Neural crest cell (in vitro differentiated cells): ENCODE results near the gene ACAD11. TPM values are rescaled to one million over a fixed set of nuclear protein-coding genes. Genes with fewer than 3 reads are reported as not detected.
"Not testable (repeated sequence)": the region's sequence is repeated elsewhere in the genome, so short reads cannot be mapped to it uniquely, and the experiment has no call there.

ENCODE experiments used
- DNase-seq: peaks from one replicate; pipeline ENCODE4 v3.0.0; 2021; ENCODE audit warnings: low read depth, mixed read lengths, low spot score
- H3K27ac Mint-ChIP-seq: one replicate; pipeline ENCODE4 v1.8.0; 2021; ENCODE audit warnings: mild to moderate bottlenecking, mixed read lengths; ENCODE audit not compliant: unreplicated experiment
- H3K27me3 Mint-ChIP-seq: 2 replicates; pipeline ENCODE4 v1.8.0; 2021; ENCODE audit warnings: low read depth, mild to moderate bottlenecking, mixed read lengths
- H3K36me3 Mint-ChIP-seq: 2 replicates; pipeline ENCODE4 v1.8.0; 2021; ENCODE audit warnings: low read depth, mild to moderate bottlenecking, mixed read lengths
- H3K4me1 Mint-ChIP-seq: 2 replicates; pipeline ENCODE4 v1.8.0; 2021; ENCODE audit warnings: mixed read lengths
- H3K4me3 Mint-ChIP-seq: one replicate; pipeline ENCODE4 v1.8.0; 2021; ENCODE audit warnings: mild to moderate bottlenecking, mixed read lengths
- H3K9me3 Mint-ChIP-seq: 2 replicates; pipeline ENCODE4 v1.8.0; 2021; ENCODE audit warnings: mixed read lengths
- CTCF ChIP-seq: fragments of 200-600 bp; sonication (generic); conservative IDR thresholded peaks from 2 replicates; pipeline ENCODE4 v1.5.0; 2021; ENCODE audit warnings: antibody characterized with exemption, mild to moderate bottlenecking
- total RNA-seq: library from RNA; stranded (reverse); gene quantifications from 2 replicates; pipeline ENCODE4 v1.2.1, GENCODE V29; 2021

ACAD11 gene
- total RNA-seq, 1 donor from 2014 or later = 16.7 TPM

DNA sequence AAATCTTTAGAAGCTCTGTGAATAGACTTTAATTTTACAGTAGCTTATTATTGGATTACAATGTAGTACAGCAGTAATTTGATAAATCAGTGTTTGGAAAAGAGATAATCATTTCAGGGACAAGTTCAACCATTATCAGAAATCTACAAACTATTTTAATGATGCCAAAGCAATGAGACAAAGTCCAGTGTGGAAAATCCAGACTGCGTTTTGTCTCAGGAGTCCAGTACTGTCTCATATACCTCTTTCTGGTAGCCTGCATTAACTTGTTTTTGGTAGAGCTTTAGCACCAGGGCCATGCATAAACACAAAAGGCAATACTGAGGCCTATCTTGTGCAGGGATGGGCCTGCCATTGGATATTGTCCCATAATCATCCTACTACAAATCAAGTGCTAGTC is 42.8 kb downstream of the ACAD11 start:
- DNase-seq = no peak
- Mint-ChIP-seq H3K9me3 (peaks cover 12% of the 10 kb centered on the region), H3K27ac (no peak overlapping the region), H3K4me1 (no peaks in the 10 kb centered on the region), H3K36me3 (peaks cover 33% of the 10 kb centered on the region), H3K4me3 (no peak overlapping the region), H3K27me3 (no peaks in the 10 kb centered on the region)
- no peak for TF ChIP-seq CTCF

DNA sequence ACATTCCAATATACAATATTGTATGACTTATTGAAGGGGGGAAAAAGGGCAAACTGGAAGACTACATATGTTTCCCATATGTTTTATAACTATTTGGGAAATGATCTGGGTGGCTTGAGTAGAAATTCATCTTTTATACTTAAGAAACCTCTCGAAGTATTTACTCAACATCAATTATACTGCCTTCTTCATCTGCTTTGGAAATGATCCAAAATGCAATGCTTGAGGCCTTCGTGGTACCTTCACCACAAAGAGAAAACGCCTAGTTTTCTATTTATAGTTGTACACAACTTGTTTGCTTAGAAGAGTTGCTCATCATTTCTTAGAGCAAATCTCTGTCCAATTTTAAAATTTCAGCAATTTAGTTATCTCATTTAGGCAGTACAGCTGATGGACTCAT is 43.7 kb downstream of the ACAD11 start:
- TF ChIP-seq CTCF = no peak
- Mint-ChIP-seq H3K27ac (no peak overlapping the region), H3K36me3 (peaks cover 37% of the 10 kb centered on the region), H3K27me3 (no peaks in the 10 kb centered on the region), H3K4me3 (no peak overlapping the region), H3K4me1 (no peaks in the 10 kb centered on the region), H3K9me3 (peaks cover 12% of the 10 kb centered on the region)
- no peak for DNase-seq

DNA sequence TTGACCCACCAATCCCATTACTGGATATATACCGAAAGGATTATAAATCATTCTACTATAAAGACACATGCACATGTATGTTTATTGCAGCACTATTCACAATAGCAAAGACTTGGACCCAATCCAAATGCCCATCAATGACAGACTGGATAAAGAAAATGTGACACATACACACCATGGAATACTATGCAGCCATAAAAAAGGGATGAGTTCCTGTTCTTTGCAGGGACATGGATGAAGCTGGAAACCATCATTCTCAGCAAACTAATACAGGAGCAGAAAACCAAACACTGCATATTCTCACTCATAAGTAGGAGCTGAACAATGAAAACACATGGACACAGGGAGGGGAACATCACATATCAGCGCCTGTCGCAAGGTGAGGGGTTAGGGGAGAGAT is 44.3 kb downstream of the ACAD11 start:
- Mint-ChIP-seq H3K9me3 (peaks cover 12% of the 10 kb centered on the region), H3K36me3 (peaks cover 37% of the 10 kb centered on the region)
- not testable (repeated sequence) for H3K4me1 Mint-ChIP-seq, H3K4me3 Mint-ChIP-seq, DNase-seq, H3K27me3 Mint-ChIP-seq, H3K27ac Mint-ChIP-seq

GRCh38 chr3:132606620-132607019 is 53.0 kb downstream of the ACAD11 start:
- not testable (repeated sequence) for H3K4me1 Mint-ChIP-seq, H3K27ac Mint-ChIP-seq, DNase-seq, H3K4me3 Mint-ChIP-seq, H3K27me3 Mint-ChIP-seq, H3K9me3 Mint-ChIP-seq
- peaks cover 43% of the 10 kb centered on the region for H3K36me3 Mint-ChIP-seq

DNA sequence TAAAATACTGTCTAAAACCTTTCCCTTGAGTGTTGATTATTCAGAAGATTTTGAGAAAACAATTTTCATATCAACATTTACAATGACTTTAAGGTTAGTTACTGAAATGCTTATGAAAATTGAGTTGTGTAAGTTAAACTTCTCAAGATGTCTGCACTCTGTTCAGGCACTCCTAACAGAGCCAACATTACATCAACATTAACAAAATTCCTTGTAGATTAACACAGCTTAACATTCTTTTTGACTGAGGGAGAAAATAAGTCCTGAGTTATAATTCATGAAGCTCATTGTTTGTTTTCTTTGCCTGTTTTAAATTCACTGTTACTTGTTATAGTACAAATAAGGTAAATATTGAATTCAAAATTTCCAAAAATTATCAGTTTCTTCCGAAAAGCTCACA is 53.5 kb downstream of the ACAD11 start:
- peaks cover 9% of the 10 kb centered on the region for H3K4me1 Mint-ChIP-seq
- no peak overlapping the region for H3K4me3 Mint-ChIP-seq
- no peaks in the 10 kb centered on the region for H3K27me3 Mint-ChIP-seq
- no peak for DNase-seq
- TF ChIP-seq CTCF = no peak
- peaks cover 39% of the 10 kb centered on the region for H3K36me3 Mint-ChIP-seq
- peaks cover 7% of the 10 kb centered on the region for H3K9me3 Mint-ChIP-seq
- no peak overlapping the region for H3K27ac Mint-ChIP-seq

DNA sequence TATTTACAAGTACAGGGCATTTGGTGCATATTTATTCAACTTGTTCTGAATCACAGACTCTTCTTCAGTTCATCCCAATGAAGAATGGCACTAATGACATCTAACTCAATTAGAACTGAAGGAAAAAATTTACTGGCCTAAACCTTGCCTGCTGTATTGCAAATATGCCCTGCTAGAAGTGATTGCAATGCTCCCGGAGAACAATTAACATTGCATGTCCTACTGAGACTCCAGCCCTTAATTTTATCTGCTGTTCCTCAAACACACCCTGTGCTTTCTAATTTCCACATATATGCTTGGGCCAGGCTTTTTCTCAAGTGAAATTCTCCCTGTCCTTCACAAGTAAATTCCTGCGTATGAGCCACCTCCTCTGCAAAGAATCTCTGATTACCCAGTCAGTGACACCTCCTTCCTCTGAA is 54.2 kb downstream of the ACAD11 start:
- H3K27me3 Mint-ChIP-seq = no peaks in the 10 kb centered on the region
- H3K36me3 Mint-ChIP-seq = peaks cover 35% of the 10 kb centered on the region
- peaks cover 7% of the 10 kb centered on the region for H3K9me3 Mint-ChIP-seq
- TF ChIP-seq CTCF = no peak
- no peak for DNase-seq
- H3K27ac Mint-ChIP-seq = peak overlapping the region; percentile 14
- peaks cover 9% of the 10 kb centered on the region for H3K4me1 Mint-ChIP-seq
- H3K4me3 Mint-ChIP-seq = no peak overlapping the region

GRCh38 chr3:132600614-132601013 is 59.0 kb downstream of the ACAD11 start:
- H3K27me3 Mint-ChIP-seq, H3K27ac Mint-ChIP-seq, H3K4me3 Mint-ChIP-seq, DNase-seq, H3K9me3 Mint-ChIP-seq, H3K4me1 Mint-ChIP-seq: not testable (repeated sequence)
- peaks cover 12% of the 10 kb centered on the region for H3K36me3 Mint-ChIP-seq
